Skin epidermis (tissue), 12 donors: ENCODE results near the gene HSPB7.
"Not testable (repeated sequence)": the region's sequence is repeated elsewhere in the genome, so short reads cannot be mapped to it uniquely, and the experiment has no call there.

Experiments used
- H3K27ac ChIP-seq, 21 experiments: fragments of 200-600 bp; sonication (generic) in 11 of 21; one replicate each; pipeline ENCODE4 v1.5.0; 2020; ENCODE audit warnings: mild to moderate bottlenecking in 3 of 21, inconsistent platforms in 2 of 21, moderate library complexity in 2 of 21
- H3K4me3 ChIP-seq, 7 experiments: fragments of 200-600 bp; sonication (generic) in 2 of 7; one replicate each; pipeline ENCODE4 v1.5.0; 2020; ENCODE audit warnings: inconsistent platforms in 2 of 7, mild to moderate bottlenecking in 2 of 7, moderate library complexity in 1 of 7

HSPB7 gene

DNA sequence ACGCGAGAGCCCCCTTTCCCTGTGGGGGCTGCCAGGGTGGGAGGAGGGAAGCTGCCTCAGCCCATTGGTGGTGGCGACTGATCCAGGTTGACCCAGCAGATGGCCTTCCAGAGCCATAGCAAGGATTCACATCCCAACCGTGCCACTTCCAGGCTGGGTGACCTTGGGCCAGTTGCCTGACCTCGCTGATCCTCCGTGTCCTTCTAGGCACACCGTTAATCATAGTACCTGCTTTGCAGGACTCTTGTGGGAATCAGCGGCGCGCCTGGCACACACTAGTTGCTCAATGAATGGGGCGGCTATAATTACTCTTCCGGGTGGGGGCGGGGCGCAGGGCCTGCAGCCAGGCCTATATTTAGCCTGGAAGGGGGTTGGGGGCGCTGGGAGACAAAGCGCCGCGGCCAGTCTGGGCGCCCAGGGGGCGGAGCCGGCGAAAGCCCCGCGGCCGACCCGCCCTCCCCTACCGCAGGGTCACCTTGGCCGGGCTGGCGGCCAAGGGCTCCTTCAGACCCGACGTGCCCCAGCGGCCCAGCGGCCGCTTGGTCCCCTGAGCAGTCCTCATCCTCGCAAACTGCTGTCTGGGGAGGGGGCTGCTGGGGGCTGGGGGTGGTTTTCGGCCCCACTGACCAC lies 5.1 kb downstream of the HSPB7 start:
- Histone ChIP-seq H3K4me3 (peak overlapping the region; percentile 20 to 46 (median 31)), H3K27ac (peak overlapping the region in 18 of 21 experiments; percentile 1 to 79 (median 42))

- Histone ChIP-seq H3K4me3 (no peak overlapping the region), H3K27ac (peak overlapping the region in 2 of 21 experiments; percentile 19 to 79)
Measured at GRCh38 chr1:16011936-16012589, 5.8 kb downstream of the HSPB7 start.

GRCh38 chr1:16010837-16011236 lies 7.0 kb downstream of the HSPB7 start:
- H3K4me3 ChIP-seq = no peak overlapping the region
- H3K27ac ChIP-seq = no peak overlapping the region

- H3K27ac ChIP-seq = no peak overlapping the region
- no peak overlapping the region for H3K4me3 ChIP-seq
Measured at GRCh38 chr1:16009678-16010077, 8.2 kb downstream of the HSPB7 start.

DNA sequence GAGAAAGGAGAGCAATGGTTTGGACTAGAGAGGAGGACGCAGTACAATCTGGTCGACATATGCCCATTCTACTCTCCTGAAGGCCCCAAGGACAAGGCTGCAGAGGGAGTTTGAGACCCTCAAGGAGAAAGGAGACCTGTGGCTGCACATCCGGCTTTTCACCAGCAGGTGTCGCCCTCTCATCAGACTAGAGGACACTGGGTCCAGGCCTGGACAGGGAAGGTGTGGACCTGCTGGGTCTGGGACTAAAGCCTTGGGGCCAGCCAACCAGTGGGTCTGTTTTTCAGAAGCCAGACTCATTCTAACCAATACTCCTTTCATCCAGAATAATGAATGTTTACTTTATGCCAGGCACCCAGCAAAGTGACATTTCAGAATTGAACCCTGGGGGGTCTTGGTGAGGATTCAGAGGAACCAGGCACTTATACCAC lies 8.8 kb downstream of the HSPB7 start:
- Histone ChIP-seq H3K27ac (no peak overlapping the region), H3K4me3 (no peak overlapping the region)

DNA sequence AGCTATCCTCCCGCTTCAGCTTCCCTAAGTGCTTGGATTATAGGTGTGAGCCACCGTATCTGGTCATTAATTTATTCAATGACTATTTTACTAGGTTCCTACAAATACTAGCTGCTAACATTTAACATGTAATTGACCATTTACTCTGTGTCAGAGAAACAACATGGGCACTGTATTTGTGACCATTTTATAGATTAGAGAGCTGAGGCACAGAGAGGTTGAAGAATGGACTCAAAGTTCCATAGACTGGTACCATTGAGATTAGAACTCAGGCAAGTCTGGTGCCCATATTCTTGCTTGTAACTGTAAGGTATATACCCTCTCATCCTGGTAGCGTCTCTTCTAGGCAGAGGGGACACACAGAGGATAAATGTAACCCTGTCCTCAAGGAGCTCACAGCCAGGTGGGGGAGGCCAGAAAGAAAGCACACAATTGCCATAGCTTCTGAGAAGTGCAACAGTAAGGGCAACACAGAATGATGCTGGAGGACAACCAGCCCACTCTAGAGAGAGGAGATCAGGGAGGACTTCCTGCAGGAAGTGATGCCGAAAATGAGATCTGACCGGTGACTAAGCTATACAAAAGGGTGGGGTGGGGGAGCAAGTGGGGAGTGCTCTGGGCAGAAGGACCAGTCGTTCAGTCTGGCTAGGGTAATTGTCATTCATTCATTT lies 10.0 kb downstream of the HSPB7 start:
- H3K27ac ChIP-seq = no peak overlapping the region

GRCh38 chr1:16006552-16007485 lies 11.0 kb downstream of the HSPB7 start:
- Histone ChIP-seq H3K27ac (no peak overlapping the region), H3K4me3 (no peak overlapping the region)

More for the DNA sequence above, 10.0 kb downstream of the HSPB7 start:
- H3K4me3 ChIP-seq = no peak overlapping the region

DNA sequence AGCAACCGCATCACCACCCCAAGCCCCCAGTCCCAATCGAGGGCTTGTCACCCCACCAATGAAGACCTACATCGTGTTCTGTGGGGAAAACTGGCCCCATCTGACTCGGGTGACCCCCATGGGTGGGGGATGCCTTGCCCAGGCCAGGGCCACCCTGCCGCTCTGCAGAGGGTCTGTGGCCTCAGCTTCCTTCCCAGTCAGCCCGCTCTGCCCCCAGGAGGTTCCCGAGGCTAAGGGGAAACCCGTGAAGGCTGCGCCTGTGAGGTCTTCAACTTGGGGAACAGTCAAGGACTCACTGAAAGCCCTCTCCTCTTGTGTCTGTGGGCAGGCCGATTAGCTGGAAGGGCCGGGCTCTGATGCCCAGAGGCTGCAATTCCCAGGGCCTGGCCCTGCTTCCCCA lies 11.8 kb downstream of the HSPB7 start:
- no peak overlapping the region for H3K4me3 ChIP-seq
- no peak overlapping the region for H3K27ac ChIP-seq

DNA sequence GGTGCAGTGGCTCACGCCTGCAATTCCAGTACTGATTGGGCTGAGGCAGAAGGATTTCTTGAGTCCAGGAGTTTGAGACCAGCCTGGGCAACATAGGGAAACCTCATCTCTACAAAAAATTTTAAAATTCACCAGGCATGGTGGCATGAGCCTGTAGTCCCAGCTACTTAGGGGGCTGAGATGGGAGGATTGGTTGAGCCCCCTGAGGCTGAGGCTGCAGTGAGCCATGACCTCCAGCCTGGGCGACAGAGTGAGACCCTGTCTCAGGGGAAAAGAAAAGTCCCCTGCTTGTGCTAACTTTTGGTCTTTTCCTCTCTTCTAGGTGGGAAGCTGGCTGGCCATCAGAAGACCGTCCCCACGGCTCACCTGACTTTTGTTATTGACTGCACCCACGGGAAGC lies 12.2 kb downstream of the HSPB7 start:
- Histone ChIP-seq H3K27ac (no peak overlapping the region), H3K4me3 (no peak overlapping the region)

DNA sequence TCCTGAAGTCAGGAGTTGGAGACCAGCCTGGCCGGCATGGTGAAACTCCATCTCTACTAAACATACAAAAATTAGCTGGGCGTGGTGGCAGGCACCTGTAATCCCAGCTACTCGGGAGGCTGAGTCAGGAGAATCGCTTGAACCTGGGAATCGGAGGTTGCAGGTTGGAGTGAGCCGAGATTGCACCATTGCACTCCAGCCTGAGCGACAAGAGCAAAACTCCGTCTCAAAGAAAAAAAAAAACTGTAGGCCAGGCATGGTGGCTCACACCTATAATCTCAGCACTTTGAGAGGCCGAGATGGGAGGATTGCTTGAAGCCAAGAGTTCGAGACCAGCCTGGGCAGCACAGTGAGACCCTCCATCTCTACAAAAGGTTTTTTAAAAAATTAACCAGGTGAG lies 16.6 kb downstream of the HSPB7 start:
- H3K4me3 ChIP-seq, H3K27ac ChIP-seq: not testable (repeated sequence)

GRCh38 chr1:15998929-15999328 lies 18.9 kb downstream of the HSPB7 start:
- Histone ChIP-seq H3K27ac (no peak overlapping the region), H3K4me3 (no peak overlapping the region)

DNA sequence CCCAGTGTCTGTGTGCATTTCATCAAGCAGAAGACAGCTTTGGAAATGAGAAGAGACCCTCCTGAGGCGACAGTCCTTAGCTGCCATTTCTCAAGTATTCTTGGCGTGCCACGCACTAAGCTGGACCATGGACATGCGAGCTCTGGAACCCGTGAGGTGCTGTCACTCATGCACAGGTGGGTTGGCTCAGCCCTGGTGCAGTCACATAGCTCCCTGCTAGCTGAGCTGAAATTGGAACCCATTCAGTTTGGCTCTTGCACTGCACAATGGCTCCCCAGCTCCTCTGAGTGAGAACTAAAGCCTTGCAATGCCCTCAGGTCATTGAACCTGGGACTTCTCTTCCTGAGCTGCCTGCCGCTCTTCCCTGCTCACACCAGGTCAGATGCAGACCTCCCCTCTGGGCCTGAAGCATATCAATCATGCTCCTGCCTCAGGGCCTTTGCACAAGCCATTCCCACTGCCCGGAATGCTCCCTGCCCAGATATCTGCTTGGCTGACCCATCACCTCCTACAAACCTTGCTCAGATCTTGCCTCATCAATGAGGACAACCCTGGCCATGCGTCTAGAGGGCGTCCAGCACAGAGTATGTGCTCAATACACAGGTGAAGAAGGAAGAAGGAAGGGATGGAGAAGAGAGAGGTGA lies 20.1 kb downstream of the HSPB7 start:
- H3K4me3 ChIP-seq = no peak overlapping the region

DNA sequence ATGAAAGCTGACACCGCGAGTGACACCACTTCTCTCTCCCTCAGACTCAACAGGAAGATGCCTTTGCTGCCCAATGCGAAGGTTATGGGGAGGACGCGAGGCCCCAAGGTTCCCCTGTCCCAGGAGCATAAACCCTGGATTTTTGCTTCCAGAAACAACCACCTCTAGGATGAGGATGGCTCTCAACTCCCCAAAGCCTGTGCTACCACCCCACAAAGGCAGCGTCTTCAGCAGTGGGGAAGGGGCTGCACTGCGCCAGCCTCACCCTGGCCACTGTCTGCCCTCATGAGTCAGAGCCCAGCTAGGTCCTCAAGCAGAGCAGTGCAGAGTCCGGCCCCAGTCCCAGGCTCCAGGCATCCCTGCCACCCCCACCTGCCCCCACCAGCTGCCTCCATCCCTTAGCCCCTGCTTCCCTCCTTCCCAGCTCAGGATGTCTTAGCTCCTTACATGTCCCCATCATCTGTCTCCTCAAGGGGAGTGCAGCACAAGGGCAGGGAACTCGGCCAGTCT lies 20.7 kb downstream of the HSPB7 start:
- no peak overlapping the region for H3K27ac ChIP-seq
- no peak overlapping the region for H3K4me3 ChIP-seq

More for the DNA sequence above, 20.1 kb downstream of the HSPB7 start:
- no peak overlapping the region for H3K27ac ChIP-seq

GRCh38 chr1:15994590-15995351 lies 23.1 kb downstream of the HSPB7 start:
- Histone ChIP-seq H3K27ac (no peak overlapping the region), H3K4me3 (no peak overlapping the region)

- H3K4me3 ChIP-seq = no peak overlapping the region
- H3K27ac ChIP-seq = no peak overlapping the region
Measured at GRCh38 chr1:15994081-15994480, 23.8 kb downstream of the HSPB7 start.

DNA sequence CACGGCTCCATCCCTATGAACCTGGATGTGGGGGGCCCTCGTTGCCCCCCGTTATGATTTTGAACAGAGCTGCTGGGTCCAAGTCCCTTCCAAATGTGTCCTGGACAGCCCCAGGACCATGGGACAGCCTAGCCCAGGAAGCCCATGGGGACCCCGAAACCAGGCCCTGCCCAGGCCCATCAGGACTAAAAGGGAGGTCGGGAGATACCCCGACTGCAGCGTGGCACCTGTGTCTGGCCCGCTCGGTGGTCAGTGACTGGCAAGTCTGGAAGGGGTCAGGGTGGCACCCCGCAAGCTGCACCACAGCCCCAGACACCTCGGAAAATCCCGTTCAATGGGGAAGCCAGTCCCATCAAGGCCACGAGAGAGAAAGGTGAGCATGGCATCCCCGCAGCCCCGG lies 24.2 kb downstream of the HSPB7 start:
- no peak overlapping the region for H3K4me3 ChIP-seq
- H3K27ac ChIP-seq = no peak overlapping the region

DNA sequence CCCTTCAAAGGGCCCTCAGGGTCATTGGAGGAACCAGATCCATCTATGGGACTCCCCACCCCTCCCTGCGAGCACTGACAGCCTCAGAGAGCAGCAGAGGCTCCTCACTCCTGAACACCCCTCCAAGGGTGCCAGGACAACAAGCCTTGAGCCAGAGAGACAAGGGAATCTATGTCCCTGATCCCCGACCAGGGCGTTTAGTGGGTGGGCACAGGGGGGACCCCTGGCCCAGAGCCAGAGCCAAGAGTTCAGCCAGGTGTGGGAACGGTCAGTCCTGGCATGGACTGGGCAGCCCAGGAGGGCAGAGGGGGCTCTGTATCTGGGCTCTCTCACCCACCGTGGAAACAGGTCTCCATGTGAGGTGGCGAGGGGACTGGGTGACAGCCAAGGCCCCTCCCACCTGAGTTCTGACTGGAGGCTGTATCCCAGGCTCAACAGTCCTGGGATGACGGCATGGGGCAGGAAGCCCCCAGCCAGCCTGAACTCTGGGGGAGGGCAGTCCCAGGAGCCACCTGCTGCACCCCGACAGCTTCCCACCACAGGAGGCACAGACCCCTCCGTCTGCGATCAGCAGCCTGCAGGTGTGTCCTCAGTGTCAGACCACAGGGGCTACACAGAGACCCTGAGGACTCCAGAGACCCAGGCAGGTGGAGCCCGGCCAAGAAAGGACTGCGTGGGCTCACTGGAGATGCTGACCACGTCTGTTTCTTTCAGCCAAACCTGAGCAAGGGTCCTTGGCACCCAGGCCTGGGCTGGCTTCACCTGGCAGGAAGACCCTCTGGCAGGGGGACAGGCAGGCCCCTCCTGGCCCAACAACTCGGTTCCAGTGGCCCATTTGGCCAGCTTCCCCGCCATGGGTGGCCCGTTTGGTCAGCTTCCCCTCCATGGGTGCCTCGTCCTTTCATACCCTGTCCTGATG lies 25.0 kb downstream of the HSPB7 start:
- H3K4me3 ChIP-seq = no peak overlapping the region
- no peak overlapping the region for H3K27ac ChIP-seq

- Histone ChIP-seq H3K27ac (no peak overlapping the region), H3K4me3 (no peak overlapping the region)
Measured at GRCh38 chr1:15992187-15992553, 25.7 kb downstream of the HSPB7 start.
